ENCODE results near the gene SMC1A.

The SMC1A gene

DNA sequence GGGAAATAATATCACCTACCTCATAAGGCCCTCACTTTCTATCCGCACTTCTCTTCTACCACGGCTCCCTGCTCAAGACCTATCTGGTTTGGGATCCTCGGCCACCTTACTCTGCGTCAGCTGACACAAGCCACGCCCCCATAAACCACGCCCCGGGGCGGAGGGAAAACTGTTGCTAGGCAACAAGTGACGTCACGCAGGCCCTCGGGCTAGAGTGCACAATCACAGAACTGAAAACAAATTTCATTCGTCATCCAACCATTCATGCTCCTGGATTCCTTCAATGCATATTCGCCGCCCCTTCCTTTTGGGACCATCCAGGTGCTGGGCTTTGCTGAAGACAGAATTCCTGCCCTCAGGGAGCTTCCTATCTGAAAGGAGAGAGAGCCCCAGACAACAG, 66.3 kb downstream of the SMC1A start:
- 87 to 90% methylated on average over 14 of the region's 14 CpGs for WGBS, 2 experiments
- Histone ChIP-seq H3K27me3 (ENCODE audit: control insufficient read depth, insufficient read depth, low read length, poor library complexity, severe bottlenecking) (no peaks in the 10 kb centered on the region), H3K36me3 (ENCODE audit: control insufficient read depth, insufficient read depth, low read length) (no peaks in the 10 kb centered on the region), H3K27ac (ENCODE audit: insufficient read depth, low read depth, low read length, poor library complexity, severe bottlenecking) (no peak overlapping the region), H3K9me3 (ENCODE audit: control insufficient read depth, low read length) (no peaks in the 10 kb centered on the region), H3K4me1 (ENCODE audit: control insufficient read depth, insufficient read depth, low read length) (no peaks in the 10 kb centered on the region), H3K4me3 (ENCODE audit: insufficient read depth, low read depth, low read length) (no peak overlapping the region)

DNA sequence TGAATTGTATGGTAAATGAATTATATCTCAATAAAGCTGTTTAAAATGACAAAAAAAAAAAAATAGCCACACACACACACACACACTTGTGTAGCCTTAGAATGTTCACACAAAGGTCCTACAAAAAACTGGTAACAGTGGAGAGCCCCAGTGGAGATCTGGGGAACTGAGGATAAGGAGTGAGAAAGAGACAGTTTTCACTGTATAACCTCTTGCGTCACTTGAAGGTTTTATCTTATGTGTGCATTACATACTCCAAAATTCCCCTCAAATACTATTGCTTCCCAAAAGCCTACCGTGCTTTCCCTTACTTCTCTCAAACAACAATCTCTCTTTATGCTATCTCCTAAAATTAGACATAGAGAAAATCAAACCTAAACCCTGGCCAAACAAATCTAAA, 67.8 kb downstream of the SMC1A start:
- Histone ChIP-seq H3K4me1 (ENCODE audit: control insufficient read depth, insufficient read depth, low read length) (no peaks in the 10 kb centered on the region), H3K27me3 (ENCODE audit: control insufficient read depth, insufficient read depth, low read length, poor library complexity, severe bottlenecking) (no peaks in the 10 kb centered on the region), H3K27ac (ENCODE audit: insufficient read depth, low read depth, low read length, poor library complexity, severe bottlenecking) (no peak overlapping the region), H3K36me3 (ENCODE audit: control insufficient read depth, insufficient read depth, low read length) (no peaks in the 10 kb centered on the region), H3K4me3 (ENCODE audit: insufficient read depth, low read depth, low read length) (no peak overlapping the region), H3K9me3 (ENCODE audit: control insufficient read depth, low read length) (no peaks in the 10 kb centered on the region)
- 90 to 93% methylated on average over 2 of the region's 2 CpGs for WGBS, 2 experiments

DNA sequence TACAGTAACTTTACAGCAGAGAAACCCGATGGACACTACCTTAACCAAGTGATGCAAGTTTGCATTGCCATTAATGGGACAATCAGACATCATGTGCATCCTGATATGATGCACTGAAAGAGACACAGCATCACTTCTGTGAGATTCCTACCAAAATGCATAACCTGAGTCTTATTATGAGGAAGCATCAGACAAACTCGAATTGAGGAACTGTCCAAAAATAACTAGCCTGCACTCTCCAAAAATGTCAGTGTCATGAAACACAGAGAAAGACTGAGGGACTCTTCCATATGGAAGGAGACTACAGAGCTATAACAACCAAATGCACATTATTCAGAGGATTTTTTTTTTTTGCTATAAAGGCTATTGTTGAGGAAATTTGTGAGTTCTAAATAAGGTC, 74.5 kb downstream of the SMC1A start:
- WGBS, 2 experiments = 67 to 72% methylated on average over 2 of the region's 2 CpGs
- Histone ChIP-seq H3K36me3 (ENCODE audit: control insufficient read depth, insufficient read depth, low read length) (no peaks in the 10 kb centered on the region), H3K4me1 (ENCODE audit: control insufficient read depth, insufficient read depth, low read length) (no peaks in the 10 kb centered on the region), H3K9me3 (ENCODE audit: control insufficient read depth, low read length) (no peaks in the 10 kb centered on the region), H3K4me3 (ENCODE audit: insufficient read depth, low read depth, low read length) (no peak overlapping the region), H3K27ac (ENCODE audit: insufficient read depth, low read depth, low read length, poor library complexity, severe bottlenecking) (no peak overlapping the region), H3K27me3 (ENCODE audit: control insufficient read depth, insufficient read depth, low read length, poor library complexity, severe bottlenecking) (no peaks in the 10 kb centered on the region)

DNA sequence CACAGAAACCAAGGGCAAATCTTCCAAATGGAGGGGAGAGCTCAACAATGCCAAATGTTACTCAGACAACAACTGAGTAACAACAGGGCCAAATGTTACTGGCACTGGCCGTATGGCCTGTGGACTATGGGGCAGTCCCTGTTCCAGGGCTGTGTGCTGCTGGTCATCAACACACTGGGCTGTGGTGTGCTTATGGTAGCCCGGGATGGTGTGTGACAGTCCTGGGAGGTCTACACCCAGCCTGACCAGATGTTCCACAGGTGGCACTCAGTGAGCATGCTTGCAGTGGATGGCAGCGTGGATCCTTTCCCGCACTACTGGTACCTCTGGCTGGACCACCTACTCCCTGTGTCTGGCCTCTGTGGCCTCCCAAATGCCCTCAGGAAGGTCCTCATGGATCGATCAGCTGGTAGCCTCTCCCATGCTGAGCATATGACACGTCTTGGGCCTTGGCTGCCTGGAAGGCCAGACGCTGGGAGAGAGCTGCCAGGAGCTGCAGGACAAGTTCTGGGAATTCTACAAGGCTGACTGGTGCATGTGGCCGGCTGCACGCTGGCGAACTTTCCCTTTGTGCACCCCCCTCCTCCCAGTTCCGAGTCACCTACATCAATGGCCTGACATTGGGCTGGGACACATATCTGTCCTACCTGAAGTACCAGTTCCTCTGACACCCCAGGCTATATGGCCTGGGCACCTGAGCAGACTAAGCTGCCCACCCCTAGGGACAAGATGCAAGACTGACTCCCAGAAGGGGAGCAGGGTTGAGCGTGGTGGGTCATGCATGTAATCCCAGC, 81.4 kb downstream of the SMC1A start:
- Histone ChIP-seq H3K4me1 (ENCODE audit: control insufficient read depth, insufficient read depth, low read length) (no peaks in the 10 kb centered on the region), H3K36me3 (ENCODE audit: control insufficient read depth, insufficient read depth, low read length) (no peaks in the 10 kb centered on the region), H3K27ac (ENCODE audit: insufficient read depth, low read depth, low read length, poor library complexity, severe bottlenecking) (no peak overlapping the region), H3K4me3 (ENCODE audit: insufficient read depth, low read depth, low read length) (no peak overlapping the region), H3K27me3 (ENCODE audit: control insufficient read depth, insufficient read depth, low read length, poor library complexity, severe bottlenecking) (no peaks in the 10 kb centered on the region), H3K9me3 (ENCODE audit: control insufficient read depth, low read length) (no peaks in the 10 kb centered on the region)
- WGBS, 2 experiments = 88 to 91% methylated on average over 12 of the region's 12 CpGs

DNA sequence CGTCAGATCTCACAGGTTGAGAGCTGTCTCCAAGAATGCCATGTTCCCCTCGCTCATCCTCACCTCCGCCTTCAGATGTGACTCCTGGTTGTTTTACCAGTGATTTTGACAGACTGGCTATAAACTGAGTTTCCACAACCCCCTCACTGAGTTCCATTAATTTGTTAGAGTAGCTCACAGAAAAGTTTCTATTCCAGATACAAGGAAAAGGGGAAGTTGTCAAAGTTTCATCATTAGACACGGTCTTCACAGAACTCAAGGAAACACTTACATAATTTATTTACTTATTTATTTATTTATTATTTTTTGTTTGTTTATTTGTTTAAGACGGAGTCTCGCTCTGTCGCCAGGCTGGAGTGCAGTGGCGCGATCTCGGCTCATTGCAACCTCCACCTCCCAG, 85.4 kb downstream of the SMC1A start:
- no peaks in the 10 kb centered on the region for H3K9me3 ChIP-seq (ENCODE audit: control insufficient read depth, low read length)
- H3K4me3 ChIP-seq (ENCODE audit: insufficient read depth, low read depth, low read length) = no peak overlapping the region
- H3K4me1 ChIP-seq (ENCODE audit: control insufficient read depth, insufficient read depth, low read length) = no peaks in the 10 kb centered on the region
- no peak overlapping the region for H3K27ac ChIP-seq (ENCODE audit: insufficient read depth, low read depth, low read length, poor library complexity, severe bottlenecking)
- 94 to 96% methylated on average over 9 of the region's 10 CpGs for WGBS, 2 experiments
- H3K27me3 ChIP-seq (ENCODE audit: control insufficient read depth, insufficient read depth, low read length, poor library complexity, severe bottlenecking) = no peaks in the 10 kb centered on the region
- no peaks in the 10 kb centered on the region for H3K36me3 ChIP-seq (ENCODE audit: control insufficient read depth, insufficient read depth, low read length)

DNA sequence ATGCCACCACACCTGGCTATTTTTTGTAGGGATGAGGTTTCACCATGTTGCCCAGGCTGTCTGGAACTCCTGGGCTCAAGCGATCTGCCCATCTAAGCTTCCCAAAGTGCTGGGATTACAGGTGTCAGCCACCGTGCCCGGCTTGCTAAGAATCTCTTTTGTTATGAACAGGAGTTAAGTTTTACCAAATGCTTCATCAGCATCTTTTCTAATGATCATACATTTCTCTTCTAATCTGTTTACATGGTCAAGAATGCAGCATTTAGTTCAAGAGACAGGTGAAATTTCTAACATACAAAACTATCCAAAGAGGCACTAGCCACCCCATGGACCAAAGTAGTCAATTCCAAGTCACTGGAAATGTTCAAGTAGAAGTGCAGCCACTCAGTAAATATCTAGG, 88.6 kb downstream of the SMC1A start:
- WGBS, 2 experiments = 78 to 80% methylated on average over 3 of the region's 3 CpGs
- Histone ChIP-seq H3K9me3 (ENCODE audit: control insufficient read depth, low read length) (no peaks in the 10 kb centered on the region), H3K4me3 (ENCODE audit: insufficient read depth, low read depth, low read length) (no peak overlapping the region), H3K4me1 (ENCODE audit: control insufficient read depth, insufficient read depth, low read length) (no peaks in the 10 kb centered on the region), H3K27ac (ENCODE audit: insufficient read depth, low read depth, low read length, poor library complexity, severe bottlenecking) (no peak overlapping the region), H3K36me3 (ENCODE audit: control insufficient read depth, insufficient read depth, low read length) (no peaks in the 10 kb centered on the region), H3K27me3 (ENCODE audit: control insufficient read depth, insufficient read depth, low read length, poor library complexity, severe bottlenecking) (no peaks in the 10 kb centered on the region)

DNA sequence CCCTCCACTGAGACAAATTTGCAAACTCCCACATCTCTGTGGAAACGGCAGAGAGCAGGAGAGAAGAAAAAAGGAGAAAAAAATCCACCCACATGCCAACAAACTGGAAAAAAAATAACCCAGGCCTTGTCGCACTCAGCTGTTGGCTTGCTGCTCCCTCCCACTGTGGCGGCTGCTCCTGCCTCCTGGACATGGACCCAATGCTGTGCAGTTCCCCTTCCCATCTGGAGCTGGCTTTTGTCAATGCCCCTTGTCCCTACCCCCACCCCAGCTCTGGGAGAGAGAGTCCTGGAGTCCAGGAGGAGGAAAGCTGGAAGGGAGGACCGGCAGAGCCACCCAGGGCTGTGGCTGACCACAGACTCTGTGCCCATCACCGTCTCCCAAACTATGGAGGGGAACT, 90.2 kb downstream of the SMC1A start:
- H3K27me3 ChIP-seq (ENCODE audit: control insufficient read depth, insufficient read depth, low read length, poor library complexity, severe bottlenecking) = no peaks in the 10 kb centered on the region
- H3K27ac ChIP-seq (ENCODE audit: insufficient read depth, low read depth, low read length, poor library complexity, severe bottlenecking) = no peak overlapping the region
- no peaks in the 10 kb centered on the region for H3K36me3 ChIP-seq (ENCODE audit: control insufficient read depth, insufficient read depth, low read length)
- no peaks in the 10 kb centered on the region for H3K4me1 ChIP-seq (ENCODE audit: control insufficient read depth, insufficient read depth, low read length)
- no peaks in the 10 kb centered on the region for H3K9me3 ChIP-seq (ENCODE audit: control insufficient read depth, low read length)
- 63 to 70% methylated on average over 3 to 5 of the region's 5 CpGs for WGBS, 2 experiments
- H3K4me3 ChIP-seq (ENCODE audit: insufficient read depth, low read depth, low read length) = no peak overlapping the region

DNA sequence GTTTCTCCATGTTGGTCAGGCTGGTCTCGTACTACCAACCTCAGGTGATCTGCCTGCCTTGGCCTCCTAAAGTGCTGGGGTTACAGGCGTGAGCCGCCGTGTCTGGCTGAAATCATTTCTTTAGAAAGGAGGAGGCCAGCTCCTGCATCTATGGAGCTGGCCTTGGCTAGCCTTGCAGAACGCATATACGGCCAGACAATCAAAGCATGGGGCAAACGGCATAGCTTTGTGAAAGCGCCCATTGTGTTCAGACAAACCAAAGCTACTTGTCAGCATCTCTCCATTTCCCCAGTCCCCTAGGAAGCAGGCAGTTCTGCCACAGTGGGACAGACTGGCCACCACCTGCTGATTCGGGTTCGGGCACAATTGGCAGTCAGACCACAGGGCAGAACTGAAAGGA, 92.1 kb downstream of the SMC1A start:
- H3K27me3 ChIP-seq (ENCODE audit: control insufficient read depth, insufficient read depth, low read length, poor library complexity, severe bottlenecking) = no peaks in the 10 kb centered on the region
- H3K9me3 ChIP-seq (ENCODE audit: control insufficient read depth, low read length) = no peaks in the 10 kb centered on the region
- H3K4me1 ChIP-seq (ENCODE audit: control insufficient read depth, insufficient read depth, low read length) = no peaks in the 10 kb centered on the region
- no peak overlapping the region for H3K4me3 ChIP-seq (ENCODE audit: insufficient read depth, low read depth, low read length)
- WGBS, 2 experiments = 73 to 78% methylated on average over 10 of the region's 10 CpGs
- no peaks in the 10 kb centered on the region for H3K36me3 ChIP-seq (ENCODE audit: control insufficient read depth, insufficient read depth, low read length)
- no peak overlapping the region for H3K27ac ChIP-seq (ENCODE audit: insufficient read depth, low read depth, low read length, poor library complexity, severe bottlenecking)

DNA sequence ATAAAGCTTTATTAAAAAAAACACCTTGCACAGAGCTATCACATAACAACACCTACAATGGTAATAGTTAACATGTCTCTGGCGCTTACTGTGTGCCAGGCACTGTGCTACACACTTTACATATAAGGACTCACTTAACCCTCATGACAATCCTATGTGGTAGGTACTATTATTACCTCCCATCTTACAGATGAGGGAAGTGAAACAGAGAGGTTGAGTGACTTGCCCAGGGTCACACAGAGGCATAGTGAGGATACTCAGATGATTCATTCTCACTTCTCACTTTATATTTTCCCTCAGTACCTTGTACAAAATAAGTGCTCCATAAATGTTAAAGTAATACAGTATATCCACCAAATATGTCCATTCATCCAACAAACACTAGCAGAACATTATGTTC, 97.7 kb downstream of the SMC1A start:
- H3K4me3 ChIP-seq (ENCODE audit: insufficient read depth, low read depth, low read length) = no peak overlapping the region
- WGBS, 2 experiments = 83% methylated on average over 1 of the region's 1 CpG; no CpG with 5 or more reads in 1 of the 2 experiments
- H3K27me3 ChIP-seq (ENCODE audit: control insufficient read depth, insufficient read depth, low read length, poor library complexity, severe bottlenecking) = peaks cover 41% of the 10 kb centered on the region
- H3K27ac ChIP-seq (ENCODE audit: insufficient read depth, low read depth, low read length, poor library complexity, severe bottlenecking) = no peak overlapping the region
- no peaks in the 10 kb centered on the region for H3K9me3 ChIP-seq (ENCODE audit: control insufficient read depth, low read length)
- no peaks in the 10 kb centered on the region for H3K36me3 ChIP-seq (ENCODE audit: control insufficient read depth, insufficient read depth, low read length)
- no peaks in the 10 kb centered on the region for H3K4me1 ChIP-seq (ENCODE audit: control insufficient read depth, insufficient read depth, low read length)
